NCI-H774 (cell line): ENCODE measurements around the gene CPLANE2.
A peak's percentile ranks its signal among the peaks of the same experiment; 100 is the strongest.
"Not testable (repeated sequence)": the region's sequence is repeated elsewhere in the genome, so short reads cannot be mapped to it uniquely, and the experiment has no call there.

Source experiments
- DNase-seq: peaks from one replicate; lab custom pipeline; 2025; lab: John Stamatoyannopoulos, UW

Gene CPLANE2

DNA sequence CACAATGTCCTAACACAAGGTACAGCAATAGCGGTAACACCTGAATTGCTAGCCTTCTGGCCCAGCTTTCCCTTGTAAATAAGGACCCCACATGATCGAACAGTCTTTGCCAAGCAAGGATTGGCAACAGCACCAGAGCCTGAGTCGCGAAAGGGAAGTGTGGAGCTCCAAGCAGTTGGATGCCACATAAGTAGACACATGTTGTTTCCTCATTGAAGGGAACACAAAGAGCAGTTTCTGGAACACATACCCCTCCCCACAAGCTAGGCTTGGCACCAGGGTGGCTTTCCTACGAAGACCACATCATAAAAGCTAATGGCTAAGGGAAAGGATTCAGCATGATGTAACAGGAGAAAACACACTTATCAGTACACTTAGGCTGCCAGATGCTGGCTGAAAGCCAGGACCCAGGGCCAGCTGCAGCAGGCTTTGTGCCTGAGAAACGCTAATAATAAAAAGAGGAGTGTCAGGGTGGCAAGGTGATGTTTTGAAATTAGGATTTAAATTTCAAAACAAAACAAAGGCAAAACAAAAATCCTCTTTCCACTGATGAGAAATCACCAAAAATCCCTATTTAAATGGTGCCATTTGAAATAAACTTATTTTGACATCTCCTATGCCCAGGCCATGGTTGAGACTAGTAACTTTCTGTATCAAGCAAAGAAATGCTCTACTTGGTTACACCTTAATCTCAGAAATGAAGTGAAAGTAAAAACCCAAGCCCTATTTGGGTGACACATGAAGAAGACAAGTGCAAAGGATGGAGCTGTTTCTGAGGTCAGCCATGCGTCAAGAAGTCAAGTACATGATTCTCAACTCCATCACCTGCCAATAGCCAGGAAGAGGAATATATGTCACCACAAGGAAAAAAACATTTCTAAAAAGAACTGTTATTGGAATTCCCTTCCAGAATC is 11.9 kb upstream of the CPLANE2 start:
- DNase-seq = peak; percentile 65

DNA sequence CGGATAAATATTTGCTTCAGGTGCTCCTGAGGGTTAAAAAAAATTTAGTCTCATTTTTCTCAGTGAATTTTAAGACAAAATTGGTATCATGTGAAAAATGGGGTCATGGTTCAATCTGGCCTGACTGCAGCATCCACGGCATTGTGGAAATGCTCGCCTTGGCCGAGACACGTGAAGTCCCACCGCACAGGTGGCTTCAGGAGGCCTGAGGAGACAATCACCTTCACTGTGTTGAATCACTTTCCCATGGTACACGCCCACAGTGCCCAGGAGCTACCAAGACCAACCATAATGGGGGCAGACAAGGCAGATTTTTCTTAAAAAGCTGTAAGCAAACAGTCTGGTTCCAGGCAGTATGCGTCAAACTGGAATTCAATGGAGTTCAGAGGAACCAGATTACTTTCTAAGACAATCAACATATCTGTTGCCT is 11.0 kb upstream of the CPLANE2 start:
- no peak for DNase-seq

DNA sequence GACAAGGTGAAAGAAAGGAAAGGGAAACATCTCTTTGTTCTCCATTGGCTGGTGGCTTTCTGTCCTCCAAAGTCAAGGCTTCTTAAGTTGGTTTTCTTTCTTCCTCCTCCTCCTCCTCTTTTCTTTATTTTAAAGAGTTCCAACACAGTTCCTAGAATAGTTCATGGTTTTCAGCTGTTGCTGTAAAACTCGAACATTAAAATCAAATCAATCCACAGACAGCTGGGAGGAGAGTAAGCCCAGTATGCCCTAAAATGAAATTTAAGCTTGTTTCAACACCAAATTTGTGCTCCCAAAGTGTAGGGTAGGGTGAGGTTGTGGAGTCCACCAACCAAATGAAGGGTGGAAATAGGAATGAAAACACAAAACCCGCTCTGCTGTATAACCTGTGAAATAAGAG is 10.5 kb upstream of the CPLANE2 start:
- DNase-seq = no peak

DNA sequence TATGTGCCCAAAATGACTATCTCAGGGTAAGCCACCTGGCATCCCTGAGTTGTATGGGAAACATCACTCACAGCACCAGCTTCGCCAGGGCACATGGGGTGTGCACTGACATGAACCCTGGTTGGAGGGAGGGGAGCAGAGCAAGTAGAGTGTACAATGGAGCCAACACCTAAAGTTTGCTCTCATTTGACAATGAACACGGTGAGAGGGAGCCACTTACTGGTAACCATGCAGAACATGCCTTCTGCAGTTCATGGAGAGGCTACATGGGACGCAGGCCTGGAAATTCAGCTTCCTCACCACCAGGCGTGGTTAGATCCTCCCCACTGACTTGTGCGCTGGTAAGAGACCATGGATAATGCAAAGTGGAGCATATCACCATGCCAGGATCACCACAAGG is 10.0 kb upstream of the CPLANE2 start:
- DNase-seq = no peak

DNA sequence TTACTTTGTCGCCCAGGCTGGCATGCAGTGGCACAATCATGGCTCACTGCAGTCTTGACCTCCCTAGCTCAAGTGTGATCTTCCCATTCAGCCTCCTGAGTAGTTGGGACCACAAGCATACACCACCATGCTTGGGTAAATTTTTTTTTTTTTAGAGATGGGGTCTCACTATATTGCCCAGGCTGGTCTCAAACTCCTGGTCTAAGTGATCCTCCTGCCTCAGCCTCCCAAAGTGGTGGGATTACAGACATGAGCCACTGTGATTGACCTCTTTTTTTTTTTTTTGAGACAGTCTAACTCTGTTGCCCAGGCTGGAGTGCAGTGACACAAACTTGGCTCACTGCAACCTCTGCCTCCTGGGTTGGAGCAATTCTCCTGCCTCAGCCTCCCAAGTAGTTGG is 9.3 kb upstream of the CPLANE2 start:
- not testable (repeated sequence) for DNase-seq

DNA sequence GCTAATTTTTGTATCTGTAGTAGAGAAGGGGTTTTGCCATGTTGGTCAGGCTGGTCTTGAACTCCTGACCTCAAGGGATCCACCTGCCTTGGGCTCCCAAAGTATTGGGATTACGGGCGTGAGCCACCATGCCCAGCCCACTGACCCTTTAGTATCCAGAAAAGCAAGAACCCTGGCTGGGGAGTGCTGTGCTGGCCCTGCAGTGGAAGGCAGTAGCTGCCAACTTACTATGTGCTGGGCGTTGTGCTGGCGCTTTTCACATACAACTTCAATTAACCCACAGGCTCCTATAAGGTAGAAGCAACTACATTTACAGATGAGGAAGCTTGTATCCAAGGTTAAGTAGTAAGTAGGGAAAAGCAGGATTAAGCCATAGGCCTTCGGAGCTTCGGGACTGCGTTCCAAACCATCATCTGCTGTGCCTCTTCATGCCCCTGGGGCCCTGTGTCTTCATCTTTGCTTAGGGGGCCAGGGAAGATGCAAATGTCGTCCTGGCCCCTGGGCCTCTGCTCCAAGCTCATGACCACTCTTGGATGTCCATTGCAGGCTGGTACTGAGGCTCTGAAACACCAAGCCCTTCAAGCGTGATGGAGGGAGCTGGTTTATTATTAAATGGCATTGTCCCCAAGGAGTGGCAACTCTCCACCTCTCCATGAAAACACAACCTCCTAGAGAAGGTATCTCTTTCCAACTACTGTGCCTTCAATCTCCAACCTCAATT is 8.7 kb upstream of the CPLANE2 start:
- DNase-seq = no peak

DNA sequence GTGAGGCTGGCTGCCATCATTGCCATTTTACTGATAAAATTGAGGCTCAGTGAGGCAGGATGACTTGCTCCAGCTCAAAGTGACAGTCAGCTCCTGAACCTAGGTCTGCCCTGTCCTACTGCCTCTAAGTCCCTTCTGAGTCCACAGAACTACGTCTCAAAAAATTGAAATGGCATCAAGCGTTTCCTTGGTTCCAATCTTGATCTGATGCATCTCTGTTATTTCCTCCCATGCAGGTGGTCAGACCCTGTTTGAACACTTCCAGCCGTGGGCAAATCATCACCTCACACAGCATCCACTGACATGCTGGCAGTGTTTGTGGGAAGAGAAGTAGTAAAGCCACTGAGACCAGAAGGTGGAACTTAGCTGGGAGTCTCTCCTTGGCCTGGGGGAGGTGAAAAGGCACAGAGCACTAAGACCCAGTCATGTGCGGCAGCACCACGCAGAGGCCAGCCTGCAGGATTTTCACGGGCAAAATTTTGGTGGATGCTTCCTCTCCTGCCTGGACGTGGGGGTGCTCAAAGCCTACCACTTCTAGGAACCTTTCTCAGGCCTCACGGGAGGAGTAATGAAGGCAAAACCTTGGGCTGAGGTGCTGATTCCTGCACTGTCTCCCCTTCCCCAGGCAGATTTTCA is 7.8 kb upstream of the CPLANE2 start:
- no peak for DNase-seq

DNA sequence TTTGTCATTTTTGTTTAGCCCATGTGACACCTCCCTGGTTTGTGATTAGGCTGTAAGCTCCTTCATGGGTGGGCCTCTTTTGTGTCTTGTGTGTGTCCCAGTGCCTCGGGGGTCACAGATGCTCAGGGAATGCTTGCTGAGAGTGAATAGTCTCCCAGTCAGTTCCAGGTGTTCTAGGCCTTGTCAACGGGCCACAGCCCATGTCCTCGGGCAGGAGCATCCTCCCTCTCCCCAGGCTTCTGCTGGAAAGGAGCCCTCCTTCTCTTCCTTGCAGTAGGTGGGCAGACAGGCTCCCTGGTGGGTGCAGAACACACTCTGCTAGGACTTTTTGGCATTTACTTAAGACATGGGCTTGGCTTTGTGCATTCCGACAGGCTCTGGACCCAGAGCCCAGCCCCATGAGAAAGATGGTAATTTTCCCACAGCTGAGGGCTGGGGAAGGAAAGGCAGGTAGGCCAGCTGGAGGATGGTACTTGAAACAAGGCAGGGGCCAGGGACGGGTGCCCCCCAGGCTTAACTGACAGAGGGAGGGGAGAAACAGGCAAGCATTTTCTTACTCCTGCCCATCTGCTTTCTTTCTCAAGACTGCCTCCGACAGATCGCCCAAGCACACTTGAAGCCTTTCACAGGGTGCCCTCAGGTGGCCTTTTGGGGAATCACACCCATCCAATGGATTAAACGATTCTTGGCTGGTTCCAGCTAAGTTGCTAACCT is 7.1 kb upstream of the CPLANE2 start:
- DNase-seq = peak; percentile 18

DNA sequence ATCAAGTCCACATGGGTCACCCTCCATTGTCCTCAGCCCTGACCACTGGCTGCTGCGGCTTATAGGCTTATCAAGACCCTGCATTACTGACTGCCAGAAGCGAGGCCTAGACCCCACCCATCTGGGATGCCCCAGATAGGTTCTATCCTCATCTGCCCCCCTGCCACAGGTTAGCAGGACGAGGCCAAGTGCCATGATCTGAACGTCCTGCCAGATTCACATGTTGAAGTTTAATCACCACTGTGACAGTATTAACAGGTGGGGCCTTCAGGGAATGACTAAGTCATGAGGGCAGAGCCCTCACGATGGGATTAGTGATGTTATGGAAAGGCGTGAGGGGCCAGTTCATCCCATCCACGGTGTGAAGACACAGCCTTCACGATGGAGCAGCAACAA is 6.2 kb upstream of the CPLANE2 start:
- DNase-seq = no peak

DNA sequence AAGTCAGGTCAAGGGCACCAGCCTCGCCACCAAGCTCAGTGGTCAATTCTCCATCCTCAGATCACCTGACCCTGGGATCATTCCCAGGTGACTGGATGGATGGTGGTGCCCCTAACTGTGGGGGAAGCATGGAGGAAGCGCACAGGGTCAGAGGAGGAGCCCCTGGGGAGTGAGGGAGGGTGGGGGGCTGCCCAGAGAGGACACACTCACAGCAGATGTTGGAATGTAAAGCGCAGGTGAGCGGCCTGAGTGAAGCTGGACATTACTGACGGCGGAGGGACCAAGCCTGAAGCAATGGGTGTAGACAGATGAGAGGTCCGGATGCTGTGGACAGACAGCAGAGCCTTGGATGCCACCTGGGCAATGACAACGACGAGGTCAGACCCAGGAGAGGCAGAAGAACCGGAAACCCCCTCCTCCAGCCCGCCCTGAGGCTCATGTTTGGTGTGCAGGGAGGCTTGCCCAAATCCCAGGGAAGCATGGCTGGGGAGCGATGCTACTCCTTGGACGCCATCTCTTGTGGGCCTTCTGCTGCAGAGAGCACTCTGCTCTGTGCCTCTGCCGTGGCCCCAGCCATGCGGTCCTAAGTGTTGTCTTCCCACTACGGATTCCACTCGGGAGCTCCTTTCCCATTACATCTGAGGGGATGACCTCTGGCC is 5.7 kb upstream of the CPLANE2 start:
- no peak for DNase-seq

DNA sequence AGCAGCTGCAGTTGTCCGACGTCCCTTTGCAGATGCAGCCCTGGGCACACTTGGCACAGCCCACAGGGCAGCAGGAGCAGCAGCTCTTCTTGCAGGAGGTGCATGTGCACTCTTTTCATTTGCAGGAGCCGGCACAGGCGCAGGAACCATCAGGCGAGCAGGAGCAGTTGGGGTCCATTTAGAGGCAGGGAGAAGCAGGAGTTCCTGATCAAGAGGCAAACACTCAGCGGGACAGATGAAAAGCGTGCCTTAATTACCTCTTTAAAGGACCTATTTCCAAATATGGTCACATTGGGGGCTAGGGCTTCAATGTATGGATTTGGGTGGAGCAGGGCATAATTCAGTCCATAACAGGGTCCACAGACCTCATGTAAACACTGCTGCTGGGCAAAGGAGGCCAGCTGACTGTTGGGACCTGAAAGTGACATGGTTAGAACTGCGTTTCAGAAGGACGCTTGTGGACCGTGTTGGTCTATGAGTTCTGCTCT is 4.3 kb upstream of the CPLANE2 start:
- no peak for DNase-seq

DNA sequence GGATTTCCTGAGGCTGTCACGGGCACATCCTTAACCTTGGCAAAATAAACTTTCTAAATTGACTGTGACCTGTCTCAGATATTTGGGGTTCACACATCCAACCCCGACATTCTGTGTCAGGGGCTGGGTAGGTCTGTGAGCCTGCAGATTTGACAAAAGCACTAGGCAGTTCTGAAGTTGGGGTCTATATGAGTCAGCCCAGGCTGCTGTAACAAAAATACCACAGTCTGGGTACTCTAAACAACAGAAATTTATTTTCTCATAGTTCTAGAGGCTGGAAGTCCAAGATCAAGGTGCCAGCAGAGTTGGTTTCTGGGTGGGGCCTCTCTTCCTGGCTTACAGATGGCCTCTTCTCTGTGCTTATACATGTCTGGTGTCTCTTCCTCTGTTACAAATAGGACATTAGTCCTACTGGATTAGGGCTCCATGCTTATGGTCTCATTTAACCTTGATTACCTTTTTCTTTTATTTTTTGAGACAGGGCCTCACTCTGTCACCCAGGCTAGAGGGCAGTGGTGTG is 3.0 kb upstream of the CPLANE2 start:
- DNase-seq = no peak

DNA sequence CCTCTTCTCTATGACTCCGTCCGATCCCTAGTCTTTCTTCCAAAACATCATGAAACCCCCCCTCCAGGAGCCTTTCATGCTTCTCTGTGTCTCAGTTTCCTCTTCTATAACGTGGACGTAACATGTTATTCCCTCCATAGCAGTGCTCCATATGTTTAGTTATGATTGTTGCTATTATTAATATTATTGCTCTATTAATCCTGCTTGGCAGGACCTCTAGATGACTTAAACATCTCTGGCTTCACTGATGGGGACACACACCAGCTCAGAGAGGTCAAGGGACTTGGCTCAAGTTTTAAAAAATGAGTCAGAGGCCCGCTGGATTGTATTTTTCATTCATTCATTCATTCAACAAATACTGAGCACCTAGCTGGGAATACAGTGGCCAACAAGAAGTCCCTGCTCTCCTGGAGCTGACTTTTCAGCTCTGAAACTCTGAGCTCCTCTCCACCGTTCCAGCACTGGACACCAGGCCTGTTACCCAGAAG is 404 bp upstream of the CPLANE2 start:
- no peak for DNase-seq

DNA sequence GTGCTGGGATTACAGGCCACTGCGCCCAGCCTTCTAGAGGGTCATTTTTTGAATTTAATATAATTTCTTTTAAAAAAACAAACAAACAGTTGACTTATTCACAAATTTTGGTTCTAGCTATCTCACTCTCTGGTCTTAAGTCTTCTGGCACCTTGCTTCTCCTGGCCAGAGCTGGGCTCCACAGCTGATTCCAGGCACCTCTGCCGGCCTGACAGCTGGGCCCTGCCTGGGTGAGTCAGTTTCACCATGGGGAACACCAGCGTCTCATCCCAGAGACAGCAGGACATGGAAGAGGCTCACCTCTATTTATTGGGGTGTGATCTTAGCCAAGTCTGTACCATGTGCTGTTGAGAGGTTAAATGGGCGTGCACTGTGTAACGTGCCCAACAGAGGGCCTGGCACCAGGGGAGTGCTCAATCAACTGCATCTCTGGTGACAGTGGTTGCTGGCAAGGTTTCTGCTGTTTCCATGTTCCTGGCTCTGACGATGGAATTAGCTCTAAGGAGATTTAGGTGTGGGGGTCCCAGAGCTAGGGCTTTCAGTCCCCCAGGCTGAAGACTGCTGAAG is 956 bp downstream of the CPLANE2 start:
- DNase-seq = no peak

DNA sequence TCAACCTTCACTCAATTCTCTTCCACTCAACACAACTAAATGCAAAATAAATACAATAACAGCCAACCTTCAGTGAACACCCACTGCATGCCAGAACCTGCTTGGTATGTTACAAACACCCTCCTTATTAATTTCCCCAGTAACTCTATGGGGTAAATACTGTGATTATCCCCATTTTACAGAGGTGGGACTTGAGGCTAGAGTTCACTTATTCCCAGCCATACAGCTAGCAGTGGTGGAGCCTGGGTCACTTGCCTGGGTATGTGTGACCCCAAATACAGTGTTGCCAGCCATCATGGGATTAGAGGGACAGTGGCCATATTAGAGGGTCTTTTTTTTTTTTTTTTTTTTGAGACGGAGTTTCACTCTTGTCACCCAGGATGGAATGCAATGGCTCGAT is 1.6 kb downstream of the CPLANE2 start:
- DNase-seq = no peak

DNA sequence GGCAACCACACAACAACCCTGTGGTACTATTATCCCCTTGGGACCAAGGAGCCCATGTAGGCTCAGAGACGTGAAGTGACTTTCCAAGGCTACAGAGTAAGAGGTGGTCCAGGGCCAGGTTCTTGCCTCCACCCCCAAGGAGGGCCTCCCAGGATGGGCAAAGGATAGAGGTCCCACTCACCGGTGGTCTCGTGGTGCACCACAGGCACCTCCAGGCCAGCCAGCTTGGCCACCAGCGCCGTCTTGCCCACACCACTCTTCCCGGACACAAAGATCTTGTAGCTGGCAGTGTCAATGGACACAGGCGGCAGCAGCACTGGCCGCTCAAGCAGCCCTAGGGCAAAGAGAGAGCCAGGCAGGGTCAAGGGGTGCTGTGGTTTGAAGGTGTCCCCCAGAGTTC is 3.6 kb downstream of the CPLANE2 start:
- DNase-seq = no peak

DNA sequence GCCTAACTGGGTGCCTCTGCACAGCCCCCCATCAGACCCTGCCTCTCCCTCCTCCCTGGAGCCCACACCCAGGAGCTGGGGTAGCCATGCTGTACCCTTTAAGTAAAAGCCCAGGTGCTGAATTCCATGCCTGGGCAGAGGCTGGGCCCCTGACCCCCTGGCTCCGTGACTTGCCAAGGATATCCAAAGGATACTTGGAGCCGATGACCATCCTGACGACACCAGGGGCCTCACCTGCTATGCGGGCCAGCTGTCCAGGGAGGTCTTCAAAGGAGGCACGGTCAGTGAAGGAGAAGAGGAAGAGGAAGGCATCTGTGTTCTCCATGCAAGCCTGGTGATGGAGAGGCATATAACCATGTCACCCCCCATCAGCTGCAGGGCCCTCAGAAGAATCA is 4.7 kb downstream of the CPLANE2 start:
- no peak for DNase-seq

DNA sequence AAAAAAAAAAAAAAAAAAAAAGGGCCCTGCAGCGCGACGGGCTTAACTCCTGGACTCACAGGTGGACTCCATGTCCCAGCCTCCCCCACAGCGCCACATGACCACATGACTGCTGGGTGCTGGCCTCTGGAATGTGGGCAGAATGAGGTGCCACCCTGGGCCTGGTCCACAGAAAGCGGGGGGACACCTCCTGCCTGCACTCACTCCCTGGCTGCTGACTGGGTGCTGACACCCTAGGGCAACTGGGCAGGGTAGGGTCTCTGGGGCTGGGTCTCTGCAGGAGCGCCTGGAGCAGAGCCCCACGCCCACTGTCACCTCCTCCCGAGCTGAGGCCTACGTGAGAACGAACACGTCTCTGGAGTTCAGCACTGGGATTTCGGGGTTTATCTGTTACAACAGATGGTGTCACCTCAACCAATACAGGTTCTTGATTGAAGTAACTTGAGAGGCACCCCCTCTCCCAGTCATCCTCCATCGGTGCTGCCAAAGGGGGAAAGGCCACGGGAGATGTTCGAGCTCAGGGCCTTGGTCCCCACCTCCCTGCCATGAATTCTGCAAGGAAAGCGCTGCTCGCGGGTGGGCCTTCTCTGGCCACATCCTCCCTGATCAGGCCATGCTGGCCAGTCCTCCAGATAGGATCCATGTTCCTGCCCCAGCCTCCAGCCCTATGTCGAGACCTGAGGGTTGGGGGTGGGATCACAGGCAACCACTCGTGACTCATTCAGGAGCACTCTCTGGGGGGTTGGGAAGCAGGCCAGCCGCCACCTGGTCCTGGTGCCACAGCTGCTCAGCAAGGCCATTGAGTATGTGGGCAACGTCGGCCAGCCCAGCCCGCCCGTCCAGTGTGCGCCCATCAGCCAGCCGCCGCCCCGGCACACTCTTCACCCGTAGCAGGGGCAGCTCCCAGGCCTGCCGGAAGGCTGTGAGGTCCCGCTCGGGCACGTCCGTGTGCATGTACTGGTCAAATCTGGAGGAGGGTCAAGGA is 5.4 kb downstream of the CPLANE2 start:
- DNase-seq = no peak

DNA sequence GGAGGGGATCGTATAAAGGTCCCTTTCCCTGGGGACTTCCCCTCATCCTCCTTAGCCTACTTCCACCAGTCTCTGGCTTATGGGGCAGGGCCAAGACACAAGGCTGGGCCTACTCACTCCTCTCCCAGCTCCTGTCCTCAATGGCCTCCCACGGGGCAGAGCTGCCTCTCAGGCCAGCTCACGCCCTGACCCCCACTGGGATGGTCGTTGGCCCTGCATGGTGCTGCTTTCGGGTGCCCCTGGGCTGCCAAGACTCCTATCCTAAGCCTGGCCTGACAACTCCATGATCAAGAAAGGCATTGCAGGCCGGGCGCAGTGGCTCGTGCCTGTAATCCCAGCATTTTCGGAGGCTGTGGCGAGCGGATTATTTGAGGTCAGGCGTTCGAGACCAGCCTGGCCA is 6.2 kb downstream of the CPLANE2 start:
- DNase-seq = no peak
